C4-2B (cell line): Measurements from ENCODE around the gene PIP5K1C.

Source experiments
- CTCF ChIP-seq: fragments of 450-650 bp; conservative IDR thresholded peaks from 2 replicates; pipeline ENCODE4 v1.5.1; 2017; ENCODE audit warnings: mild to moderate bottlenecking
- ZFX ChIP-seq: fragments of 450-650 bp; IDR thresholded peaks from 2 replicates; pipeline ENCODE4 v1.6.1; 2017

GRCh38 chr19:3687774-3688706 is 12.2 kb downstream of the PIP5K1C start:
- TF ChIP-seq CTCF: no peak
- no peak for TF ChIP-seq ZFX
